Stomach (tissue), 4 donors: ENCODE results near the gene ATF7.

ENCODE experiments used
- CTCF ChIP-seq, 7 experiments: fragments of 450-650 bp in 4 of 7; fragments of 200-600 bp in 3 of 7; sonication (generic) in 3 of 7; IDR thresholded peaks; one replicate each; pipeline ENCODE4 v1.5.1; 2016 to 2019; ENCODE audit warnings: antibody characterized with exemption in 7 of 7, control low read depth in 2 of 7, mild to moderate bottlenecking in 1 of 7
- EP300 ChIP-seq: sonication (generic); formaldehyde crosslinking; IDR thresholded peaks from one replicate; pipeline ENCODE4 v1.6.1; 2017; ENCODE audit warnings: antibody characterized with exemption
- POLR2A ChIP-seq, 4 donors: fragments of 450-650 bp; IDR thresholded peaks; one replicate each; pipeline ENCODE4 v1.6.1; 2016; ENCODE audit warnings: antibody characterized with exemption in 4 of 4, control low read depth in 2 of 4, mild to moderate bottlenecking in 1 of 4, moderate library complexity in 1 of 4
- POLR2AphosphoS5 ChIP-seq, 3 donors: sonication (generic); formaldehyde crosslinking; IDR thresholded peaks; one replicate each; pipeline ENCODE4 v1.6.1; 2016; ENCODE audit warnings: antibody characterized with exemption in 3 of 3

- TF ChIP-seq EP300 (no peak), POLR2AphosphoS5 (IDR thresholded peaks at IDR 0.05) (no peak), CTCF (IDR thresholded peaks at IDR 0.05) (no peak), POLR2A (IDR thresholded peaks at IDR 0.05) (no peak)
Observed at GRCh38 chr12:53622724-53623123, 3.5 kb downstream of the ATF7 start.
